HG03097 (cell line): ENCODE data around the gene CPN2.

ENCODE experiments used
- ATAC-seq: cut with Tn5 transposase; IDR thresholded peaks from one replicate; pipeline ENCODE4 v1.9.1; 2021; ENCODE audit not compliant: unreplicated experiment, low FRiP score

Gene CPN2

DNA sequence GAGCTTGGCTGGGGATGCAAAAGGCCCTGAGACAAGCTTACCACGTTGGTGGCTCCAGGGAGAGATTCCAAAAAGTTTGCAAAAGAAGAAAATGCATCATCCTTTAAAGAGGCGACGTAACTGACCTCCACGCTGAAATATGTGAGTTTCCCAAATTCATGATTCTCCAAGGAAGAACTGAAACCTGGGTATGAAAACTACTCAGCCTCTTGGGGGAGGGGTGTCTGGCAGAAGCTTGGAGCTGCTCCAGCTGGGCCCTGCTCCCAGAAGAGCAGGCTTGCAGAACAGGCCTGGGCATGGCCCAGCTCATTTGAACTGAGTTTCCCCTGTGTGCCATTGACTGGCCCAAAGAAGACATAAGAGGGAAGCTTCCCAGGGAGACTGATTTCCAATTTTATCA lies 20.5 kb downstream of the CPN2 start:
- no peak for ATAC-seq

DNA sequence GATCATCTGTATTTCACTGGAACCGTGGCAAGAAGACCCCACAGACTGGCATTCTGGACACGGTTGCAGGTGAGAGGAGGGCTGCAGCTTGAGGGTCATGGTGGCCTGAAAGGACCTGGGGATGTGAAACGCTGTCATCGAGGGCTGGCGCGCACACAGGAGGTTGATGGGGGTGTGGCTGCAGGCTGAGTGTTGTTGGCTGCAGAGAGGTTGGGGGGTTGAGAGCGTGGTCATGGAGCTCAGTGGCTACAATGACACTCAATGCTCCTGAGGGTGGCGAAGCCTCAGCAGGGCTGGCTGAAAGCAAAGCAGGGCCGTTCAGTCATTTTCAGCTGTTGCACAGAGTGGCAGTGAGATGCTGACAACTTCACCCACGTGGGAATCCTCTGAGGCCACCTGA lies 21.0 kb downstream of the CPN2 start:
- no peak for ATAC-seq

DNA sequence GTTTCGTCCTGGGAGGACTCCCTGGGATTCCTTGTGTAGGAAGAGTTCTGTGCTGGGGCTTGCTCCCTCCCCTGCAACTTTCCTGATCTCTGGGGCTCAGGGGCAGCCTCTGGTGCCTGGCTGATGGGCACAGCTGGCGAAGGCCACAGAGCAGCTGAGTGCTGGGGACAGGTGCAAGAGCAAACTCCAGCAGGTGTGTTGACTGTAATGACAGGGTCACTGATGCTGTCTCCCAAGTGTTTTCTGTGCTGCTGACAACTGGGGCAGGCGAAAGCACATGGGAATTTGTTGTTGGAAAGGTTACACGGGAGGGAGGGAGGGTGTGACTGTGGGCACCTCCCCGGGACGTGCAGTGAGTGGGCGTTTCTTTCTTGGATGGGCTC lies 21.6 kb downstream of the CPN2 start:
- no peak for ATAC-seq

DNA sequence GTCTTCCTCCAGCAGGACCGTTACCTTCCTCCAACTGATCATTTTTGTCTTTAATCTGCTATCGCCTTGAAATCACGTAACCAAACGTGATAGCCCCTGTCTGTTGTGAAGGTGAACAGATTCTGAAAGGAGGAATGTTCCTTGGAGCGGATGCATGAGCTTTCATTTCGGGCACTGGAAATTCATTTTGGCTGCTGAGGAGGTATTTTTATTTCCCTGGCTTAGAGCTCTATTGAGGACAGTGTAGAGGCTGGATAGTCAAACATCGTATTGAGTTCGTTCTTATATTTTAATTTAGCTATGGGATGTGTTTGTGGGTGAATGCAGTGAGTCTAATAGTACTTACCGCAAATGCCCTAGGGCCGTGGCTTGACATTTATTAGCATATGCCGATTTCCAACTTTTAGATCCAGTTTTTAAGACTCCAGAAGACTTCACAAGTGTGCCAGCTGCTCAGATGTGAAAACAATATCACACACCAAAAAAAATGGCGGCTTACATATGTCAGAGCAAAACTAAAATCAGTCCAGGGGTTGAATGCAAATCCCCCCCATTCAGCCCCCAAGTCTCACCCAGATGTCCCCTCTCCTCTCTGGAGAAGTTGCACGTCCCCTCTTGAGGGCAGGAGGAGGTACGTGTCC lies 22.1 kb downstream of the CPN2 start:
- no peak for ATAC-seq

DNA sequence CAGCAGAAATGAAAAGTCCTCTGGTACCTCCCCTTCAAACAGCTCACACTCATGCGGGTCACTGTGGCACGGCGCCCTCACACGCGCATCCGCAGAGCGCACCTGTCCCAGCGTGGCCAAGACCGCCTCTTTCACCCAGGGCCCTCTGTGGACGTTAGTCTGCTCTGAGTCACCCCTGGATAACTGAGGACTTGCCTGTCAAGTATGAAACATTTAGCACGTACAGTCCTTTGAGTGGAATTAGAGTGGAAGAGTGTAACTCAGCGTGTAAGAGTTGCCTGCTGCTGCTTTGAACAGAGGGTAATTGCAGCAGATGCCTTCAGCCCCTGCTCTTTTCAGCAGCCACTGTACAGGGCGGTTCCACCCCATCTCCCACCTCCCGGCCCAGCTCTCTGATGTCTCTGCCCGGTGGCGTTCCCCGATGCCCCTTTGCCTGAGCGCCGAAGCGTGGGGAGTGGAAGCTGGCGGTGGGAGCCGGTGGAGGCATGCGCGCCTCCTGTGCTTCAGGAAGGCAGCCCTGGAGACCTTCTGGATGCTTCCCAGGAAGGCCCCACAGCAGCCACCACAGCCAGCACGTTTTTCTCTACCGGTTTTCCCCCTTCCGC lies 23.0 kb downstream of the CPN2 start:
- ATAC-seq = no peak

DNA sequence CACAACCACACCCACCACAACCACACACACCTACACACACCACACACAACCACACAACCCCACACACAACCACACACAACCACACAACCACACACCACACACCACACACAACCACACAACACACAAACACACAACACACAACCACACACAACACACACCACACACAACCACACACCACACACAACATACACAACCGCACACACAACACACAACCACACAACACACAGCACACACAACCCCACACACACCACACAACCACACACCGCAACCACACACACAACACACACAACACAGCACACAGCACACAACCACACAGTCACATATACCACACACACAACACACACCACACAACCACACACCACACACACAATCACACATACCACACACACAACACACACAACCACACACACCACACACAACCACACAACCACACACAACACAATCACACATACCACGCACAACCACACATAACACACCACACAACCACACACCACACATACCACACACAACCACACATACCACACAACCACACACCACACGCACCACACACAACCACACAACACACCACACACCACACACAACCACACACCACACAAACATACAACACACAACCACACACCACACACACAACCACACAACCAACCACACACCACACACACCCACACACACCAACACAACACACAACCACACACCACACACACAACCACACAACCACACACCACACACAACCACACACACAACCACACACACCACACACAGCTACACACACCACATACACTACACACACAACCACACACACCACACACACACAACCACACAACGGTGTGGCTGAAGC lies 23.7 kb downstream of the CPN2 start:
- no peak for ATAC-seq

DNA sequence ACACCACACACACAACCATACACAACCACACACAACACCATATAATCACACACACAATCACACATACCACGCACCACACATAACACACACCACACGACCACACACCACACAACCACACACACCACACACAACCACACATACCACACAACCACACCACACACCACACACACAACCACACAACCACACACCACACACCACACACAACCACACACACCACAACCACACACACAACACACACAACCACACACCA lies 24.2 kb downstream of the CPN2 start:
- ATAC-seq = no peak

DNA sequence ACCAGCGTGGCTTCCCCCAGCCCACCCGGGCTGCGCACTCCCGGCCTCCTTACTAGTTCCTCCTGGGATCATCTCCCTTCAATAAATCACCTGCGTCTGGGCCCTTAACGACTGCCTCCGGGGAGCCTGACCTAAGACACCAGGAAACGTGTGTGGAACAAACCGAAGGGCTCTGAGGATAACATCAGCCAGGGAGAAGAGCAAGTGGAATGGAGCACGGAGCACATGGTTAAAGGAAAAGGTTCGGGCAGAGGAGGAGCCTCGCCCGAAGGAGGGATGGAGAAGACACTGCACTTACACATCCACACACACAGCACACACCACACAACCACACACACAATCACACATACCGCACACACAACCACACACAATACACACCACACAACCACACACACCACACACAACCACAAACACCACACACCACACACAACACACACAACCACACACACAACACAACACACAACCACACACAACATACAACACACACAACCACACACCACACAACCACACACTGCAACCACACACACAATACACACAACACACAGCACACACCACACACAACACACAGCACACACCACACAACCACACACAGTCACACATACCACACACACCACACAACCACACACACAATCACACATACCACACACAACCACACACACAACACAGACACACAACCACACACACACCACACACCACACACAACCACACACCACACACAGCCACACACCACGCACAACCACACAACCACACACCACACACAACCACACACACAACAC lies 24.7 kb downstream of the CPN2 start:
- ATAC-seq = no peak

DNA sequence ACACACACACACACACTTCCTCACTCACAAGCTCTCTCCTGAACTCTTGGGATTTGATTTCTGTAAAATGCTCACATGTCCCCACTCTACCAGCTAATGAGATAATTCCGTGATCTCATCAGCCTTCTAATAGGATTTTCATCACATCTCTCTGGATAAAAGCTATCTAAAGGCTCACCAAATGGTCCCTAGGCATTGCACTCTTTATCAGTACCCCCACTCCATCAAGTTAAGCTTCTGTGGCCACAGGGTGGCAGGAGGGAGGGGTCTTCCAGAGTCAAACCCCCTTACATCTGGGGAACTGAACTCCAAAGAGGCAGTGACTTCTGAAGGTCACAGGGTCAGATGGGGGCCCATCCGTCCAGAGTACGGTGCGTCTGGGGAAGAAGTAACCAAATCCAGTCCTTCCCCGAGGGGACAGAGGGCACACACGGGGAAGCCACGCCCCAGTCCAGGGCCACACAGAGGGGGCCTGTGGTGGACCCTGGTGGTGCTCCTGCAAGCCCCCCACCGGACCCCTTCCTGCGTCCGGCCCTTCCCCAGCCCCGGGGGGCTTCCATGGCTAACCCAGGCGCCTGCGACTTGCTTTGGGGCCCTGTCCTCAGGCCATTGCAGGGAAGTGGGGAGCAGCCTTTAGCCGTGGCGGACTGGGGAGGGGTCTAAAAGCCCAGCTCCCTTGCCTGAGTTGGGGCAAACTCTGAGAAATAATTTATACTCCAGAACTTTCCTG lies 25.5 kb downstream of the CPN2 start:
- ATAC-seq = no peak

DNA sequence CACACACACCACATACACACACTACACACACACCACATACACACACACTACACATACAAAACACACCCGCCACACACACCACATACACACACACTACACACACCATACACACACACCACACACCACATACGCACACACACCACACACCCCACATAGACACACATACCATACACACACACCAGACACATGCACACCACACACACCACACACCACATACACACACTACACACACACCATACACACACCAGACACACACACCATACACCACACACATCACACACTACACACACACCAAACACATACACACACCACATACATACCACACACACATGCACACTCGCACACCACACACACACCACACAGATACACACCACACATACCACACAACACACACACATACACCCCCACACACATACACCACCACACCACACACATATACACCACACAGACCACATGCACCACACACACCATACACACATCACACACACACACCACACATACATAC lies 26.3 kb downstream of the CPN2 start:
- no peak for ATAC-seq

DNA sequence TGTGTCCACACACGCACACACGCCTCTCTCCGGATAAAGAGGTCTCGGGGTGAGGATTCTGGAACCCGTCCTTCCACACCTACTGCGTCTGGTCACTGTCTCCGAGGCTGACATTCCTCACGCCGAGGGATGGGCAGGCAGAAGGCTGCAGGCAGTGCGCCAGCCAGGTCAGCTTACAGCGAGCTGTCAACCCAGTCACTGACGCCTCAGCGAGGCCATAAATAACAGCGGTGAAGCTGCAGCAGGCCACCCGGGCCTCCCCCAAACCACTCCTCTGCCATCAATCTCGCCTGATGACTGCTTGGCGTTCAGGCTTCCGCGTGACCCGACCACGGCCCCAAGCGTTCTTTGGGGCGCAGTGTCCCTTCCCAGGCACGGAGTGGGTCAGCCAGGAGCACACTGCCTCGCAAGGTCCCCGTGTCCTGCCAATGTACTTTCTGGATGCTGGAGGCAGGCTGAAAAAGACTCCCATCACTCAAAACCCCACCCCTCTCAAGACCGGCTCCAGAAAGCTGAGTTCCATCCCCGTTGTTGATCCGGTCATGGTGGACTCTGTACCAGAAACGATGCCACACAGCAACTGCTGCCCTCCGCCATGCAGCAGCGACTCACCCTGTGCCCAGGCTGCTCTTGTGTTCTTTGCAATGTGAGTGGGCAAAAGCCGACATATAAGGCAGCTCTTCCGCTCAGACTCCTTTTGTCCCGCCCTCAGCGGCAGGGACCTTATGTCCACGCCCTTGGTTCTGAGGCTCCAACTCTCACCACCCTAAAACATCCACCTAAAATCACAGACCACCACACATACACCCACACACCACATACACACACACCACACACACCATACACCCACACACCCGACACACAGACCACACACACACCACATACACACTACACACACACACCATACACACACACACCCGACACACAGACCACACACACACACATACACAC lies 27.1 kb downstream of the CPN2 start:
- ATAC-seq = no peak

DNA sequence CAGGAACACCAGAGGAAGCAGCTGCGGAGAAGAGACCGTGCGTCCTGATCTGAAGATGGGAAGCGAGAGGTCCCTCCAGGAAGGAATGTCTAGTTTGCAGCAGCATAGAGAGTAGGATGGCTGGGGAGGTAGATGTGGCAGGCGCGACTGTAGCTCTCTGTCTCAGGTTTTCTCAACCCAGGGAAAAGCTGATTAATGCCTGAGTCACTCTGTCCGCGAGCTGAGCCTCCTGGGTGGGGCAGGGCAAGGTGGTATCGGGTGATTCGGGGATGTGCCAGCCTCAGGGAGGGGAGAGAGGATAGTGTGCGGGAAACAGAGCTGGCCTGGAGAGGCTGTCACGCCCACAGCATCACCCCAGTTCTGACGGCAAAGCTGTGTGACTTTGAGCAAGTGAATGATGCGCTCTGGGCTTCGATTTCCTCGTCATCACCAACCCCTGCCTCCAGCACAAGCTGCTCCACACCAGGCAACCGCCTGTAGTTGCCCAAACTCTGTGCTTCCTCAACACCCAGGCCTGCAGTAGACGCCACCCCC lies 28.4 kb downstream of the CPN2 start:
- ATAC-seq = no peak

DNA sequence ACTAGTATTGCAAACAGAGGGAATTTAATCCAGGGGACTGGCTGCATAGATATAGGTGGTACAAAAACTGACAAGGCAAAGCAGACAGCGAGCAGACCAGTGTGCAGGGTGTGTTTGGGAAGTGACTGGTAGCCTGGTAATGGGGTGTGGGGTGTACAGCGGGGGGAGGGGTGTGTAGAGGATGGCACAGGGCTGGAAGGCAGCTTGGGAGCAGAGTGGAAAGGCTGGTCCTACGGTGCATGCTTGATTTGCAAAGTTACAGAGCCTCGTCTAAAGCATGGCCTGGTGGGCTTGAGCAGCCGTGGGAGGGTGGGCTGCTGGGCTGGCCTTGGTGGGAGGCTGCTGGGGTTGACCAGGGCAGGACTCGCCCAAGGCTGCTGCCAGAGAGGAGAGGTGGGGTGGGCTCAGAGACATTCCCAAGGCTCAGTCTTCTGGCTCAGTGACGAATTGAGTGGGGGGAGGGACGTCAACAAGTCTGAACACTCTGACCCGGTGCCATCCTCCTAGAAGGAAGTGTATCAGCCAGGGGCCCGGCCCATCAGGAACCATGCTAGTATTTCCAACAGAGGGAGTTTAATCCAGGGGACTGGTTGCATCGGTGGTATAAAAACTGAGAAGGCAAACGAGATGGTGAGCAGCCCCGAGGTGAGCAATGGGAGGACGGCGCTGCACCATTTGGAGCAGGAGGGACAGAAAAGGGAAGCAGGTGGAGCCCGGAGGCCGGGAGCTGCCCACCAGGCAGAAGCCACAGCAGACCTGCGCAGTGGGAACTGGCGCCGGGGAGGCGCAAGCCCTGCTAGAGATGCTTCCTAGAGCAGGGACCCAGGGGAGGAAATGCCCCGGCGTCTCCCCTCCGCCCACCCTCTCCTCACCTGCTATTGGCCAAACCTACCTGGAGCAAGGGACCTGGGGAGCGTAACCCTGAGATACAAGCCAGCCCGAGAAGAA lies 29.2 kb downstream of the CPN2 start:
- ATAC-seq = no peak

DNA sequence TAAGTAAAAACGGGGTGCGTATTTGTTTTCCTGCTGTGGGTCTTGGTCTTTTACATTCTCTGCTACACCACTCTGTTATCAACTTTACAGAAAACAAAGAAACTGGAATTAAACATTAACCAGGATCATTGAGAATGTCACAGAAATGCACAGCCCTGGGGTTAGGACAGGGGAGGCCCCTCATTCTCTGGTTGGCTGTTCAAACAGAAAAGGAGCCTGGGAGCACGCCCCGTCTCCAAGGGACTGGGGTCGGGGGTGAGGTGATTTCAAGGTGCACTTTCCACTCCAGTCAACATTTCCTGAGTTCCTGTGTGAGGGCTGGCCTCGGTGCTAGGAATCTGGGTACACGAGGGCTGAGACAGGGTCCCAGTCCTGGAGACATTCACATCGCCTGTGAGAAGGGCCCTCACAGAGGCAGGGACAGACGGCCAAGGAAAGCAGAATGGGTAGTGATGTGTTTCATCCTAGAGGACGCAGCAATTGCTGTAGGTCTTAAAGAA lies 30.3 kb downstream of the CPN2 start:
- ATAC-seq = no peak

DNA sequence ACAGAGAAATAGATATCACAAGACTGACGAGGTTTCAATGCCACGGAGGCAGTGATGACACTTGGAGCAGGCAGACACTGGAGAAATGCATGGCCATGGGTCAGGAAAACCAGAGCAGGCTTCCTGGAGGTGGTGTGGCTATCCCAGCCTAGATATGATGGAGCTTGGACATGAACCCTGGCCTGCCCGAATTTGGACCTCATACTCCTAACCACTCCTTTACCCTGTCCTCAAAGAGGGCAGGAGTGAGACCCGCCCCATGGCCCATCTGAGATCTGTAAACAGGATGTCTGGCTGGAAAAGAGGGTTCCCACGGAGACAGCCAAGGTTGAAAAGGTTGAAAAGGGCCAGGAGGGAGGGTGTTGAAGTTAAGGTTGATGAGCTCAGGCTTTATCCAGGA lies 31.0 kb downstream of the CPN2 start:
- ATAC-seq = no peak

DNA sequence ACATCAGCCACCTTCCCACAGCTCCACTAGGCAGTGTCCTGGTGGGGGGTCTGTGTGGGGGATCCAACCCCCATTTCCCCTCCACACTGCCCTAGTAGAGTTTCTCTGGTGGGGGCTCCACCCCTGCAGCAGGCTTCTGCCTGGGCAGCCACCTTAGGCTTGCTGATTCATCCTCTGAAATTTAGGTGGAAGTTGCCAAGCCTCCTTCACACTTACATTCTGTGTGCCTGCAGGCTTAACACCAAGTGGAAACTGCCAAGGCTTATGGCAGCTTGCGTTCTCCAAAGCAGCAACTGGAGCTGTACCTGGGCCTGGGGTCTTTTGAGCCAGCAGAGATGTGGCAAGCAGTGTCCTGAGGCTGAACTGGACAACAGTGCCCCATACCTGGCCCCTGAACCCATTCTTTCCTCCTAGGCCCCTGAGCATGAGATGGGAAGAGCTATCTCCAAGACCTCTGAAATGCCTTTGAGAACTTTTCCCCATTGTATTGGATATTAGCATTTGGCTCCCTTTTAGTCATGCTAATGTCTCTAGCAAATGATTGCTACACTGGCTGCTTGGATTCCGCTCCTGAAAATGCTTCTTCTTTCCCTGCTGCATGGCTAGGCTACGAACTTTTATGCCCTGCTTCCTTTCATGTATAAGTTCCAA lies 32.5 kb downstream of the CPN2 start:
- no peak for ATAC-seq

DNA sequence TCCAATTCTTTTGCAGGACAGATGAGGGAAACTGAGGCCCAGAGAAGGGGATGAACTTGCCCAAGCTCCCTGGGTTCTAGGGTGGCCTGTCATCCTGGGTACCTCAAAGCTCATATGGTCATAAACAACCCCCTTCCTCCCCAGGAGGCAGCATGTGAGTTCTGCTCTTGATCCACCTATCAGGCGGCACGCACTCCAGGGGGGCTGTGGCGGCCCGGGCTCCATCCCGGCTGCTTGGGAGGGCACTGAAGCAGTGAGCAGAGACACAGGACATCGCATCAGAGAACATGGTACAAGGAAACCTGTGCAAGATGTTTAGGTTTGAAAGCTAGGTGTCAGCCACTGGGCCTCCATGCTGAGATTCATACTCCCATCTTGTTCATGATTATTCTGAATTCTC lies 34.2 kb downstream of the CPN2 start:
- no peak for ATAC-seq

DNA sequence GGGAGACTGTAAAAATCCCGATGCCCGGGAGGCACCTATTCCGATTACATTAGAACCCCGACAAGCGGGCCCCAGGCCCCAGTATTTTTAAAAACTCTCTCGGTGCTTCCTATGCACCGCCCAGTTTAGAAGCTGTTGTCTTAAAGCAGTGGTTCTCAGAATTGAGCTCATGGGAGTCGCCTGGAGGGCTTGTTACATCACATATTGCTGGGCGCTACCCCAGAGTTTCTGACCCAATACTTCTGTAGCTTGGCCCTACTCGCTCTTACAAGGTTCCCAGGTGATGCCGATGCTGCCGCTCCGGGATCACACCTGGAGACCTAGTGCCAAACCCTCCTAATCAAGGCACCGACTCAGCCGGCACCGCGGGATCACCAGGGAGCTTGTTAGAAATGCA lies 35.2 kb downstream of the CPN2 start:
- ATAC-seq = peak; percentile 19
